Naive thymus-derived CD8-positive, alpha-beta T cell (primary cell): Measurements from ENCODE around the gene ENTPD1. TPM values are rescaled to one million over a fixed set of nuclear protein-coding genes. Genes with fewer than 3 reads are reported as not detected.
A peak's percentile ranks its signal among the peaks of the same experiment; 100 is the strongest.
"Not testable (repeated sequence)": the region's sequence is repeated elsewhere in the genome, so short reads cannot be mapped to it uniquely, and the experiment has no call there.

Experiments
- ATAC-seq, 2 donors: fragments of 150-1000 bp; cut with Tn5 transposase in 1 of 2; sonication (Bioruptor Pico), chemical (Tn5 transposase) in 1 of 2; 1 replicate in 1 of 2; 2 replicates in 1 of 2; pipeline ENCODE4 v1.10.0; 2021; ENCODE audit warnings: mild to moderate bottlenecking in 2 of 2, moderate library complexity in 2 of 2
- POLR2A ChIA-PET: fragments of 350-600 bp; sonication (Branson Sonifier 250); formaldehyde crosslinking; loops from one replicate; lab custom pipeline; 2021; ENCODE audit warnings: antibody characterized with exemption; lab: Charles Lee
- DNase-seq, 10 donors: peaks; one replicate each; pipeline versions ENCODE4 v3.0.0 to v3.0.0-alpha.2; 2020 to 2022
- H3K27ac Mint-ChIP-seq, 10 donors: one replicate each; pipeline ENCODE4 v1.8.0; 2020 to 2022; ENCODE audit warnings: mild to moderate bottlenecking in 10 of 10, mixed read lengths in 10 of 10, moderate library complexity in 4 of 10, inconsistent platforms in 1 of 10
- H3K27me3 Mint-ChIP-seq, 5 donors: one replicate each; pipeline ENCODE4 v1.8.0; 2021 to 2022; ENCODE audit warnings: mixed read lengths in 5 of 5
- H3K36me3 Mint-ChIP-seq, 3 donors: one replicate each; pipeline ENCODE4 v1.8.0; 2020 to 2022; ENCODE audit warnings: mixed read lengths in 3 of 3, mild to moderate bottlenecking in 2 of 3, inconsistent platforms in 1 of 3
- H3K4me1 Mint-ChIP-seq, 4 donors: one replicate each; pipeline ENCODE4 v1.8.0; 2021 to 2022; ENCODE audit warnings: mixed read lengths in 4 of 4
- H3K4me3 Mint-ChIP-seq, 10 donors: one replicate each; pipeline ENCODE4 v1.8.0; 2020 to 2022; ENCODE audit warnings: mild to moderate bottlenecking in 10 of 10, mixed read lengths in 10 of 10, moderate library complexity in 6 of 10, inconsistent platforms in 1 of 10
- H3K9me3 Mint-ChIP-seq, 9 donors: one replicate each; pipeline ENCODE4 v1.8.0; 2020 to 2022; ENCODE audit warnings: mixed read lengths in 9 of 9, mild to moderate bottlenecking in 3 of 9, inconsistent platforms in 1 of 9, moderate library complexity in 1 of 9
- polyA plus RNA-seq, 3 donors: library from polyadenylated mRNA; unstranded; fragments of 300-500 nt; fragmentation: Illumina TruSeq; gene quantifications; one replicate each; pipeline ENCODE4 v1.2.3, GENCODE V29; 2021
- total RNA-seq, 8 experiments: library from RNA in 2 of 8; stranded (reverse) in 2 of 8; gene quantifications; one replicate each; pipeline ENCODE4 v1.2.3 and lab custom pipeline; 2021 to 2026

The ENTPD1 gene
- total and polyA plus RNA-seq, 5 experiments from 2014 or later, result 0.16 to 1.6 (median 0.25) TPM

DNA sequence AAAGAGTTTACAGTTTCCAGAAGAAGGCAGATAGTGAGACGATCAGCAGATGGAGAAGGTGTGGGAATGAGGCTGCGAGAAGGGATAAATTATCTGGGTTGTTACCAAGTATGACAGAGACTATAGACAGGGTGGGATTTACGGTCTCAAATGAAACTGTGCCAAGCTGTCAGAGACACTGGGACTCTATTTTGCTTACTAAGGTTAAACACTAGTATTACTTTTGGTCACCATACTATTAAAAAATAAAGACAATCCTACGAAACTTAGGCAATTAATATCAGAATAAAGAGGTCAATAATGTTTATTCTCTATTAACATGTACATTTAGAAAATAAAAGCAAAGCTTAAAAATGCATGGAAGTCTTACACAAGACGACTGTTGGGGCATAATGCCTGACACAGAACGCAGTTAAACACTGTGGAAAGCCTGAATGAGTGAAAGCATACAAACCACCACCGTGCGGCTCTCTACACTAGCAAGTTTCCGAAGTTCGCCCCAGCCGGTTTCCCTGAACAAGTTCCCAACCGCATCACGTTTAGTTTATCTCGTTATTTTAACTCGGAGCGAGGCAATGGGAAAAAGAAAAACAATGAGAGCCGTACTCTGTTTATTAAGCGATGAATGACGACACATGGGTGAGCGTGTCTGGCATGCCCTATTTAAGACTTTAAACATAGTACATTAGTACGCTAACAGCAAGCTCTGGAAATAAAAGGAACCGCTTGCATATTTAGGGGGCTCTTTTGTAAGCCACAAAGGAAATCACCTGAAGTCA lies 150.9 kb downstream of the ENTPD1 start:
- peak in 8 of 10 donors; percentile 11 to 44 (median 17) for DNase-seq
- no peaks in the 10 kb centered on the region for H3K9me3 Mint-ChIP-seq
- peak overlapping the region; percentile 50 to 92 (median 88) for H3K27ac Mint-ChIP-seq
- peak; percentile 55 to 62 for ATAC-seq
- H3K27me3 Mint-ChIP-seq, result no peaks in the 10 kb centered on the region
- peaks cover 0 to 24% (median 17%) of the 10 kb centered on the region in 4 donors for H3K4me1 Mint-ChIP-seq
- H3K4me3 Mint-ChIP-seq, result peak overlapping the region; percentile 90 to 96 (median 94)
- no peaks in the 10 kb centered on the region for H3K36me3 Mint-ChIP-seq
- POLR2A ChIA-PET, result interaction anchor here (0.5 to 2.4 kb wide), 5 partner anchors 12 to 223 kb away, joined by 3 to 7 read pairs (median 7); partner anchors contain the start of genes TCTN3 and ZNF518A

DNA sequence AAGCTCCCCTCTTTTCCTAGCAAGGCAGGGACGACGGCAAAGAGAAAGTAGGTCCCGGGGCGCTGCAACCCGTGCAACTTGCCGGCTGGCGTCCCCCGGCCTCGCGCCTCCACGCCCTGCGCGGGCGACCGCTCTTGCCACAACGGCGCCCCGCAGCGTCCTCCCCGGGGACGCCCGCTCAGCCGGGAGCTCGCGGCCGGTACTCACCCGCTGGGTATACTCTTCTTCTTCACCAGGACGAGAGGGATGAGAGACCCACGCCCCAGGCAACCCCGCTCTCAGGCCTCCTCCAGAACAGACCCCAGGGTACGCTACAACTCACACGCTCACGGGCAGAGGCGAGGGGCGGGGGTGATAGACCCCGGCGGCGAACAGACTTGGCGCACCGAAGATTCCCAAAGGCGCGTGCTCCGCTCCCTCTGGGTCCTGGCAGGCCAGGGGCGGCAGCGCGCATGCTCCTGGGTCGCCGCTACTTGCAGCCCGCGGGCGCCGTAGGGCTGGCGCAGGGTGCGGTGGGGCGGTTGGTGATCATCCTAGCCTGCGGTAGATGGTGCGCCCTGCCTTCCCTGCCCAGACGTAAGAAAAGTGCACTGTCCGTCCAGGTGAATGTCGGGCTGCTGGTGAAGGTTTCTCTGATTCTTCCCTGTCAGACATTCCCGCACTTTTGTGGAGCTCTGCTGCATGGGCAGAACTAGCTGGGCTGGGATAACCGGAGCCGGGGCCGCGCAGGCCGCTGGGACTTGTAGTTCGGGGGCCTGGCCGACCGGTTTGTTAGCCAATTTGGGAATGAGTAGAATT lies 151.7 kb downstream of the ENTPD1 start, which contains the start of gene CC2D2B:
TSS of gene CC2D2B (plus strand) at position 520 of the 798 bp plus-strand sequence. CDS start 3,349 bp downstream, outside the sequence.
- Mint-ChIP-seq H3K4me3 (peak within 1 kb of the TSS; percentile 90 to 96 (median 94)), H3K9me3 (no peaks in the 10 kb centered on the region), H3K27ac (peak within 1 kb of the TSS; percentile 73 to 93 (median 88)), H3K4me1 (peaks cover 0 to 21% (median 17%) of the 10 kb centered on the region in 4 donors), H3K36me3 (no peaks in the 10 kb centered on the region), H3K27me3 (peaks cover 0 to 3% (median 0%) of the 10 kb centered on the region in 5 donors)
- peak; percentile 23 to 72 (median 48) for DNase-seq
- POLR2A ChIA-PET, result interaction anchor here (0.5 to 2.4 kb wide), 5 partner anchors 13 to 222 kb away, joined by 3 to 7 read pairs (median 7); partner anchors contain the start of genes TCTN3 and ZNF518A
- ATAC-seq, result peak; percentile 79 to 86

DNA sequence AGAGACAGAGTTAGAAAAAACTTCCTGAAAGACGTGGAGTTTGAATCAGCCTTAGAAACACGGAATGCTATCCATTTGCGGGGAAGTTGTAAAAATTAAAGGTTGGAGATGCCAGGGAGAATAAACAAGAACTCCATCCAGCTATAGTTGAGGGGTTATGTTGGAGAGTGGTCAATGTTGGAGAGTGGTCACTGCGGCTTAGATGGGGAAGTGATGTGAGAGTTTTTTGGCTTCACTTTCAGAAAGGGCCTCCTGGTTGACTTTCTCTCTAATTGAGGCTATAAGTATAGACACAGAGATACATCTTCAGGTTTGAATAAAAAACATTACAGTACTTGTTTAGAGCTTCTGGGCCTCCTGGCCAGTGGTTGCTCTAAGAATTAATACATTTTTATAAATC lies 152.5 kb downstream of the ENTPD1 start:
- no peak for DNase-seq
- POLR2A ChIA-PET, result interaction anchor here (1.6 to 2.4 kb wide), 3 partner anchors 181 to 221 kb away, joined by 7 read pairs; partner anchors contain the start of genes TCTN3 and ZNF518A
- no peak for ATAC-seq
- peaks cover 0 to 18% (median 14%) of the 10 kb centered on the region in 4 donors for H3K4me1 Mint-ChIP-seq
- no peaks in the 10 kb centered on the region for H3K36me3 Mint-ChIP-seq
- peak overlapping the region in 4 of 10 donors; percentile 53 to 74 (median 70) for H3K27ac Mint-ChIP-seq
- no peaks in the 10 kb centered on the region for H3K9me3 Mint-ChIP-seq
- peaks cover 0 to 4% (median 0%) of the 10 kb centered on the region in 5 donors for H3K27me3 Mint-ChIP-seq
- H3K4me3 Mint-ChIP-seq, result peak overlapping the region; percentile 69 to 96 (median 93)

GRCh38 chr10:95909561-95909960 lies 153.6 kb downstream of the ENTPD1 start:
- POLR2A ChIA-PET, result no interaction called here
- H3K9me3 Mint-ChIP-seq, result no peaks in the 10 kb centered on the region
- no peak for ATAC-seq
- no peak for DNase-seq
- peaks cover 0 to 5% (median 0%) of the 10 kb centered on the region in 5 donors for H3K27me3 Mint-ChIP-seq
- peaks cover 0 to 18% (median 14%) of the 10 kb centered on the region in 4 donors for H3K4me1 Mint-ChIP-seq
- no peak overlapping the region for H3K4me3 Mint-ChIP-seq
- no peak overlapping the region for H3K27ac Mint-ChIP-seq
- no peaks in the 10 kb centered on the region for H3K36me3 Mint-ChIP-seq

DNA sequence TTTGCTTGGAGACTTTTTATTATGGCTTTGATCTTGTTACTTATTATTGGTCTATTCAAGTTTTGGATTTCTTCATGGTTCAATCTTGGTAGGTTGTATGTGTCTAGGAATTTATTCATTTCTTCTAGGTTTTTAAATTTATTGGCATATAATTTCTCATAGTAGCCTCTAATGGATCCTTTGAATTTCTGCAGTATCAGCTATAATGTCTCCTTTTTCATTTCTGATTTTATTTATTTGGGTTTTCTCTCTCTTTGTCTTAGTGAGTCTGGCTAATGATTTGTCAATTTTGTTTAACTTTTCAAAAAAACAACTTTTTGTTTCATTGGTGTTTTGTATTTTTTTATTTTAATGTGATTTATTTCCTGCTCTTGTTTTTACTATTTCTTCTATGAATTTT lies 160.1 kb downstream of the ENTPD1 start:
- peaks cover 0 to 15% (median 10%) of the 10 kb centered on the region in 5 donors for H3K27me3 Mint-ChIP-seq
- ATAC-seq, DNase-seq, H3K4me3 Mint-ChIP-seq, H3K27ac Mint-ChIP-seq, H3K36me3 Mint-ChIP-seq, H3K9me3 Mint-ChIP-seq, POLR2A ChIA-PET, H3K4me1 Mint-ChIP-seq: not testable (repeated sequence)

Other genes starting within 250 kb of the ENTPD1 start
- gene SORBS1, start 194.8 kb upstream of the ENTPD1 start, total RNA-seq, result 1 to 10 TPM in 1 of 2 experiments, under 1 TPM in 1; 0.94 to 1.7 TPM
- under 1 TPM; 0.25 to 0.49 (median 0.29) TPM for gene SORBS1, start 194.8 kb upstream of the ENTPD1 start, polyA plus RNA-seq
- gene ALDH18A1, start 99.5 kb upstream of the ENTPD1 start, total RNA-seq, result 10 to 100 TPM; 24.3 to 30.8 TPM
- gene ALDH18A1, start 99.5 kb upstream of the ENTPD1 start, polyA plus RNA-seq, result 10 to 100 TPM; 48.5 to 61.4 (median 53.1) TPM
- 10 to 100 TPM; 23.7 to 24.6 TPM for gene TCTN3, start 62.2 kb upstream of the ENTPD1 start, total RNA-seq
- gene TCTN3, start 62.2 kb upstream of the ENTPD1 start, polyA plus RNA-seq, result 10 to 100 TPM; 48.8 to 65.7 (median 54.9) TPM
- not detected for gene CC2D2B, start 151.8 kb downstream of the ENTPD1 start, total RNA-seq
- under 1 TPM in 1 of 3 donors, not detected in 2; 0.36 TPM for gene CC2D2B, start 151.8 kb downstream of the ENTPD1 start, polyA plus RNA-seq